ENCODE results near the gene LZTFL1.

GRCh38 chr3:45774581-45775521, 67.1 kb downstream of the LZTFL1 start:
- no peak for TF ChIP-seq RXRA (IDR thresholded peaks at IDR 0.05)
- no peak for TF ChIP-seq FOXA1 (IDR thresholded peaks at IDR 0.05)
- TF ChIP-seq ZBTB33 (IDR thresholded peaks at IDR 0.05), result no peak
- TF ChIP-seq CTCF (IDR thresholded peaks at IDR 0.05; ENCODE audit: low read depth, low read length, missing input control), result no peak
